ENCODE results near the gene RPS2. TPM values are rescaled to one million over a fixed set of nuclear protein-coding genes. Genes with fewer than 3 reads are reported as not detected.

RPS2 gene
- total RNA-seq, 1 donor from 2014 or later: 3,223 TPM

DNA sequence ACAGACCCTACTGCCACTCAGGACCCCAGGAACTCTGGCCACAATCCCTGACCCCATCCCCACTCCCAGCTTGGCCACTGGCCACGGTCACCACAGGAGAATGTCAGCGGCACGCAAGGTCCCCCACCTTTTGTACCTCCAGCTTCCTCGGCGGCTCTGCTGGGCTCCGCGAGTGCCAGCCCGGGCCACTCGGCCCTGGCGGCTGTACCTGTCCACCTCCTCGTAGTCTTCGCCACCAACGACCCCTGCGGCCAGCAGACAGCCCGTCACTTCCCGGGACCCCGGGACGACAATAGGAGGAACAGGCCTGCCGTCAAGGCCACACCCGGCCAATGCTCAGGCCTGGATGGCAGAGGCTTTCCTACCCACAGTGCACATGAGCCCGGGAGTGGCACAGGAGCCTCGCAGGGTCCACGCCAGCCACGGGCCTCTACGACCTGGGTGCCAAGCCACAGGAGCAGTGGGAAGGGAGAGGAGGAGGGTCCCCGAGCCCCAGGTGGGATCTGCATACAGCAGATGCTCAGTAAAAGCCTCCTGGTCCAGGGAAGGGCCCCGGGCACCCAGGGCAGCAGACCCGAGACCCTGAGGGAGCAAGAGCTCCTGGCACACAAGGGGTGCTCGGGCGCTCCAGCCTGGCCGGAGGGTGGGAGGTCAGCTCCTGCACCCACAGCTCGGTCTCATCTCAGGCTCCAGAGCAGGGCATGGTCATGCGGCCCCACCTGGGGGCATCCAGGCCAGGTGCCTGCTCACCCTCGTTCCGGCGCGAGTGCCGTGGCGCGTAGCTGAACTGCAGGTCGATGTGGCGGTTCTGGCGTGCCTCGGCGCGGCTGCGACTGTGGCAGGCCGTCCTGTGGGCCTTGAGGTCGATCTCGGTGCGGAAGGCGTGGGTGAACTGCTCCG, 37.1 kb upstream of the RPS2 start:
- TF ChIP-seq, protein P1, sequence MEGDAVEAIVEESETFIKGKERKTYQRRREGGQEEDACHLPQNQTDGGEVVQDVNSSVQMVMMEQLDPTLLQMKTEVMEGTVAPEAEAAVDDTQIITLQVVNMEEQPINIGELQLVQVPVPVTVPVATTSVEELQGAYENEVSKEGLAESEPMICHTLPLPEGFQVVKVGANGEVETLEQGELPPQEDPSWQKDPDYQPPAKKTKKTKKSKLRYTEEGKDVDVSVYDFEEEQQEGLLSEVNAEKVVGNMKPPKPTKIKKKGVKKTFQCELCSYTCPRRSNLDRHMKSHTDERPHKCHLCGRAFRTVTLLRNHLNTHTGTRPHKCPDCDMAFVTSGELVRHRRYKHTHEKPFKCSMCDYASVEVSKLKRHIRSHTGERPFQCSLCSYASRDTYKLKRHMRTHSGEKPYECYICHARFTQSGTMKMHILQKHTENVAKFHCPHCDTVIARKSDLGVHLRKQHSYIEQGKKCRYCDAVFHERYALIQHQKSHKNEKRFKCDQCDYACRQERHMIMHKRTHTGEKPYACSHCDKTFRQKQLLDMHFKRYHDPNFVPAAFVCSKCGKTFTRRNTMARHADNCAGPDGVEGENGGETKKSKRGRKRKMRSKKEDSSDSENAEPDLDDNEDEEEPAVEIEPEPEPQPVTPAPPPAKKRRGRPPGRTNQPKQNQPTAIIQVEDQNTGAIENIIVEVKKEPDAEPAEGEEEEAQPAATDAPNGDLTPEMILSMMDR (IDR thresholded peaks at IDR 0.05; ENCODE audit: unreplicated experiment): no peak
- no peaks in the 10 kb centered on the region for H3K9me3 Mint-ChIP-seq (ENCODE audit: unreplicated experiment)
- no peak overlapping the region for H3K4me3 Mint-ChIP-seq (ENCODE audit: unreplicated experiment)
- peaks cover 4% of the 10 kb centered on the region for H3K4me1 Mint-ChIP-seq (ENCODE audit: unreplicated experiment)
- peaks cover 4% of the 10 kb centered on the region for H3K36me3 Mint-ChIP-seq (ENCODE audit: low read depth, unreplicated experiment)
- no peak overlapping the region for H3K27ac Mint-ChIP-seq (ENCODE audit: unreplicated experiment)
- DNase-seq (ENCODE audit: low spot score): no peak
- peaks cover 6% of the 10 kb centered on the region for H3K27me3 Mint-ChIP-seq (ENCODE audit: unreplicated experiment)

GRCh38 chr16:2001035-2001434, 36.4 kb upstream of the RPS2 start:
- H3K27ac Mint-ChIP-seq (ENCODE audit: unreplicated experiment): no peak overlapping the region
- H3K27me3 Mint-ChIP-seq (ENCODE audit: unreplicated experiment): peaks cover 4% of the 10 kb centered on the region
- no peak overlapping the region for H3K4me3 Mint-ChIP-seq (ENCODE audit: unreplicated experiment)
- peaks cover 4% of the 10 kb centered on the region for H3K36me3 Mint-ChIP-seq (ENCODE audit: low read depth, unreplicated experiment)
- H3K4me1 Mint-ChIP-seq (ENCODE audit: unreplicated experiment): peaks cover 2% of the 10 kb centered on the region
- no peak for DNase-seq (ENCODE audit: low spot score)
- H3K9me3 Mint-ChIP-seq (ENCODE audit: unreplicated experiment): no peaks in the 10 kb centered on the region
- TF ChIP-seq, protein P1 (IDR thresholded peaks at IDR 0.05; ENCODE audit: unreplicated experiment): no peak

- Mint-ChIP-seq H3K9me3 (ENCODE audit: unreplicated experiment) (no peaks in the 10 kb centered on the region), H3K4me1 (ENCODE audit: unreplicated experiment) (no peaks in the 10 kb centered on the region), H3K27me3 (ENCODE audit: unreplicated experiment) (peaks cover 4% of the 10 kb centered on the region), H3K27ac (ENCODE audit: unreplicated experiment) (no peak overlapping the region), H3K4me3 (ENCODE audit: unreplicated experiment) (no peak overlapping the region), H3K36me3 (ENCODE audit: low read depth, unreplicated experiment) (peaks cover 9% of the 10 kb centered on the region)
- TF ChIP-seq, protein P1 (IDR thresholded peaks at IDR 0.05; ENCODE audit: unreplicated experiment): no peak
- DNase-seq (ENCODE audit: low spot score): no peak
Observed at GRCh38 chr16:1999866-2000514, 35.4 kb upstream of the RPS2 start.

- H3K36me3 Mint-ChIP-seq (ENCODE audit: low read depth, unreplicated experiment): peaks cover 9% of the 10 kb centered on the region
- no peak overlapping the region for H3K4me3 Mint-ChIP-seq (ENCODE audit: unreplicated experiment)
- H3K27ac Mint-ChIP-seq (ENCODE audit: unreplicated experiment): no peak overlapping the region
- peaks cover 5% of the 10 kb centered on the region for H3K27me3 Mint-ChIP-seq (ENCODE audit: unreplicated experiment)
- H3K9me3 Mint-ChIP-seq (ENCODE audit: unreplicated experiment): no peaks in the 10 kb centered on the region
- H3K4me1 Mint-ChIP-seq (ENCODE audit: unreplicated experiment): no peaks in the 10 kb centered on the region
- TF ChIP-seq, protein P1 (IDR thresholded peaks at IDR 0.05; ENCODE audit: unreplicated experiment): no peak
- no peak for DNase-seq (ENCODE audit: low spot score)
Observed at GRCh38 chr16:1998852-1999801, 34.5 kb upstream of the RPS2 start.

All from endothelial cell (in vitro differentiated cells).